SK-N-SH (cell line): Measurements from ENCODE around the gene MYH16. TPM values are rescaled to one million over a fixed set of nuclear protein-coding genes. Genes with fewer than 3 reads are reported as not detected.

ENCODE experiments used
- CTCF ChIA-PET: fragments of 300-600, 350-600 bp; formaldehyde crosslinking; extraction: SDS; loops from one replicate; lab custom pipeline; 2021; lab: Yijun Ruan, JAX
- POLR2A ChIA-PET: fragments of 350-600 bp; sonication (Branson Sonifier 250); formaldehyde crosslinking; extraction: SDS; loops from one replicate; lab custom pipeline; 2020; ENCODE audit warnings: antibody characterized with exemption, inconsistent platforms; lab: Yijun Ruan, JAX
- DNase-seq: peaks from one replicate; pipeline ENCODE4 v3.0.0; 2012
- H2AFZ ChIP-seq: fragments of 200-600 bp; sonication (generic); 2 replicates; pipeline ENCODE4 v1.8.1; 2016; ENCODE audit warnings: antibody characterized with exemption, mild to moderate bottlenecking, low read depth
- H3F3A ChIP-seq: fragments of 200-600 bp; sonication (generic); replicated peaks from 2 replicates; pipeline ENCODE3; 2016; ENCODE audit warnings: antibody characterized with exemption, mild to moderate bottlenecking; ENCODE audit not compliant: insufficient read depth
- H3K27ac ChIP-seq, 2 experiments: fragments of 200-500 bp in 1 of 2; fragments of 200-600 bp in 1 of 2; sonication (Bioruptor generic) in 1 of 2; sonication (generic), shearing (Covaris generic) in 1 of 2; 2 replicates each; pipeline versions ENCODE4 v1.5.1 to v1.6.1; 2014 to 2016; ENCODE audit warnings: low read depth in 2 of 2, inconsistent platforms in 1 of 2, low read length in 1 of 2, mild to moderate bottlenecking in 1 of 2, mixed read lengths in 1 of 2
- H3K27me3 ChIP-seq: fragments of 200-600 bp; sonication (generic), shearing (Covaris generic); 2 replicates; pipeline ENCODE4 v1.6.1; 2016; ENCODE audit warnings: mixed run types; ENCODE audit not compliant: insufficient read depth
- H3K36me3 ChIP-seq, 2 experiments: fragments of 200-500 bp in 1 of 2; fragments of 200-600 bp in 1 of 2; sonication (Bioruptor generic) in 1 of 2; sonication (generic) in 1 of 2; replicated peaks in 1 of 2; 2 replicates each; pipeline versions ENCODE3 to v1.5.1; 2014 to 2016; ENCODE audit warnings: low read length in 1 of 2, mild to moderate bottlenecking in 1 of 2; ENCODE audit not compliant: insufficient read depth in 2 of 2, control insufficient read depth in 1 of 2
- H3K4me1 ChIP-seq, 2 experiments: fragments of 200-500 bp in 1 of 2; fragments of 200-600 bp in 1 of 2; sonication (Bioruptor generic) in 1 of 2; sonication (generic), shearing (Covaris generic) in 1 of 2; 2 replicates each; pipeline versions ENCODE4 v1.5.1 to v1.6.1; 2014 to 2016; ENCODE audit warnings: low read depth in 1 of 2, low read length in 1 of 2, mixed run types in 1 of 2; ENCODE audit not compliant: insufficient read depth in 2 of 2, control insufficient read depth in 1 of 2
- H3K4me2 ChIP-seq: fragments of 200-600 bp; sonication (generic), shearing (Covaris generic); 2 replicates; pipeline ENCODE4 v1.6.1; 2017; ENCODE audit warnings: mixed run types
- H3K4me3 ChIP-seq, 2 experiments: fragments of 200-500 bp in 1 of 2; fragments of 200-600 bp in 1 of 2; sonication (Bioruptor generic) in 1 of 2; sonication (generic), shearing (Covaris generic) in 1 of 2; 2 replicates each; pipeline versions ENCODE4 v1.5.1 to v1.8.1; 2014 to 2016; ENCODE audit warnings: low read depth in 2 of 2, inconsistent platforms in 1 of 2, low read length in 1 of 2, mild to moderate bottlenecking in 1 of 2, mixed read lengths in 1 of 2, moderate library complexity in 1 of 2
- H3K79me2 ChIP-seq: fragments of 200-600 bp; sonication (generic); 2 replicates; pipeline ENCODE4 v1.8.1; 2017; ENCODE audit warnings: mild to moderate bottlenecking; ENCODE audit not compliant: insufficient read depth
- H3K9ac ChIP-seq: fragments of 200-600 bp; sonication (generic); 2 replicates; pipeline ENCODE4 v1.6.1; 2017; ENCODE audit warnings: mixed run types
- H3K9me2 ChIP-seq: fragments of 200-600 bp; sonication (generic); 2 replicates; pipeline ENCODE4 v1.6.1; 2017; ENCODE audit warnings: mixed run types
- H3K9me3 ChIP-seq: fragments of 200-600 bp; sonication (generic); 2 replicates; pipeline ENCODE4 v1.6.1; 2017; ENCODE audit warnings: mixed run types, mild to moderate bottlenecking, moderate library complexity
- H4K20me1 ChIP-seq: fragments of 200-600 bp; sonication (generic); 2 replicates; pipeline ENCODE4 v1.6.1; 2017; ENCODE audit warnings: mild to moderate bottlenecking, mixed run types; ENCODE audit not compliant: insufficient read depth
- CTCF ChIP-seq: fragments of 200-600 bp; sonication (generic); IDR thresholded peaks from 2 replicates; pipeline ENCODE4 v1.6.1; 2017; ENCODE audit warnings: antibody characterized with exemption, mild to moderate bottlenecking, moderate library complexity
- EP300 ChIP-seq, 2 experiments: IDR thresholded peaks; 2 replicates each; pipeline versions ENCODE4 v1.4.0 to v1.6.1; 2012; ENCODE audit warnings: borderline replicate concordance in 1 of 2, low read depth in 1 of 2, low read length in 1 of 2
- EZH2phosphoT487 ChIP-seq: fragments of 200-600 bp; sonication (generic); IDR thresholded peaks from 2 replicates; pipeline ENCODE4 v1.6.1; 2017; ENCODE audit warnings: low read depth, mixed run types, mild to moderate bottlenecking, antibody characterized with exemption, moderate library complexity, borderline replicate concordance
- FOSL2 ChIP-seq: IDR thresholded peaks from 2 replicates; pipeline ENCODE4 v1.4.0; 2012; ENCODE audit warnings: low read depth, mild to moderate bottlenecking, moderate library complexity, borderline replicate concordance
- FOXM1 ChIP-seq: IDR thresholded peaks from 2 replicates; pipeline ENCODE4 v1.4.0; 2012; ENCODE audit warnings: low read depth, mild to moderate bottlenecking
- GABPA ChIP-seq: IDR thresholded peaks from 2 replicates; pipeline ENCODE4 v1.4.0; 2012; ENCODE audit warnings: low read depth, mild to moderate bottlenecking
- GATA2 ChIP-seq: sonication (generic); formaldehyde crosslinking; IDR thresholded peaks from 2 replicates; pipeline ENCODE4 v1.5.0; 2020; ENCODE audit warnings: mild to moderate bottlenecking, missing genetic modification reagents
- MAX ChIP-seq: IDR thresholded peaks from 2 replicates; pipeline ENCODE4 v1.4.0; 2012; ENCODE audit warnings: low read depth
- MEF2A ChIP-seq: IDR thresholded peaks from 2 replicates; pipeline ENCODE4 v1.4.0; 2012; ENCODE audit warnings: low read depth, borderline replicate concordance
- RAD21 ChIP-seq: IDR thresholded peaks from 2 replicates; pipeline ENCODE4 v1.6.1; 2012; ENCODE audit warnings: mild to moderate bottlenecking, low read length
- REST ChIP-seq: IDR thresholded peaks from 2 replicates; pipeline ENCODE4 v1.6.1; 2012; ENCODE audit warnings: mild to moderate bottlenecking, low read depth, low read length, moderate library complexity
- RFX5 ChIP-seq: IDR thresholded peaks from 2 replicates; pipeline ENCODE4 v1.6.1; 2012; ENCODE audit warnings: mild to moderate bottlenecking, improper control_type of control experiment, low read length
- RXRA ChIP-seq: IDR thresholded peaks from 2 replicates; pipeline ENCODE4 v1.4.0; 2012; ENCODE audit warnings: low read depth, mild to moderate bottlenecking, borderline replicate concordance
- SIN3A ChIP-seq: IDR thresholded peaks from 2 replicates; pipeline ENCODE4 v1.6.1; 2012; ENCODE audit warnings: low read depth, mild to moderate bottlenecking, low read length, moderate library complexity, borderline replicate concordance
- SMC3 ChIP-seq: IDR thresholded peaks from 2 replicates; pipeline ENCODE4 v1.6.1; 2012; ENCODE audit warnings: low read depth, low read length, improper control_type of control experiment
- TCF12 ChIP-seq: IDR thresholded peaks from 2 replicates; pipeline ENCODE4 v1.4.0; 2012
- TEAD4 ChIP-seq: IDR thresholded peaks from 2 replicates; pipeline ENCODE4 v1.4.0; 2012; ENCODE audit warnings: mild to moderate bottlenecking, borderline replicate concordance; ENCODE audit not compliant: insufficient read depth
- USF2 ChIP-seq: fragments of 150-350 bp; IDR thresholded peaks from 2 replicates; pipeline ENCODE4 v1.6.1; 2017; ENCODE audit warnings: antibody characterized with exemption, low read length, low read depth, borderline replicate concordance
- YY1 ChIP-seq: IDR thresholded peaks from 2 replicates; pipeline ENCODE4 v1.4.0; 2012; ENCODE audit warnings: low read depth, mild to moderate bottlenecking
- WGBS: methylation state at CpG from one replicate; pipeline ENCODE4 v1.1.6; 2017; ENCODE audit warnings: low lambda C conversion rate; 5-methylcytosine and 5-hydroxymethylcytosine counted together
- polyA plus RNA-seq, 3 experiments: library from polyadenylated mRNA; depleted of rRNA; stranded (reverse); fragments of >200 nt; gene quantifications; 2 replicates each; pipeline ENCODE4 v1.2.3, GENCODE V29; 2012
- TF ChIP-seq, protein P1 (sequence below): IDR thresholded peaks from 2 replicates; pipeline ENCODE4 v1.4.0; 2012; ENCODE audit warnings: low read depth, borderline replicate concordance

The MYH16 gene
- polyA plus RNA-seq, 1 of the 3 experiments (the other 2 are of a cell fraction) = 0.41 TPM

- no peaks in the 10 kb centered on the region for H3K27me3 ChIP-seq
- TF ChIP-seq RAD21 (no peak), EP300 (IDR thresholded peaks at IDR 0.05; ENCODE audit: borderline replicate concordance in 1 of 2, low read depth in 1 of 2, low read length in 1 of 2) (no peak), GATA2 (CRISPR knock-in tag) (no peak), EZH2phosphoT487 (no peak), CTCF (no peak), SIN3A (no peak), TCF12 (no peak), GABPA (no peak), TEAD4 (no peak)
- TF ChIP-seq, protein P1, sequence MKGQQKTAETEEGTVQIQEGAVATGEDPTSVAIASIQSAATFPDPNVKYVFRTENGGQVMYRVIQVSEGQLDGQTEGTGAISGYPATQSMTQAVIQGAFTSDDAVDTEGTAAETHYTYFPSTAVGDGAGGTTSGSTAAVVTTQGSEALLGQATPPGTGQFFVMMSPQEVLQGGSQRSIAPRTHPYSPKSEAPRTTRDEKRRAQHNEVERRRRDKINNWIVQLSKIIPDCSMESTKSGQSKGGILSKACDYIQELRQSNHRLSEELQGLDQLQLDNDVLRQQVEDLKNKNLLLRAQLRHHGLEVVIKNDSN = no peak
- no peaks in the 10 kb centered on the region for H3K36me3 ChIP-seq
- H3K9ac ChIP-seq = no peak overlapping the region
- CTCF ChIA-PET = interaction anchor here (0.8 kb wide), 1 partner anchor 73 kb away, joined by 3 read pairs; no protein-coding TSS in a partner anchor
- H4K20me1 ChIP-seq = no peaks in the 10 kb centered on the region
- no peak overlapping the region for H3K4me3 ChIP-seq
- POLR2A ChIA-PET = no interaction called here
- no peaks in the 10 kb centered on the region for H3F3A ChIP-seq
- no peak for DNase-seq
- no peak overlapping the region for H2AFZ ChIP-seq
- no peak overlapping the region for H3K4me2 ChIP-seq
- H3K9me2 ChIP-seq = no peaks in the 10 kb centered on the region
- 59% methylated on average over 2 of the region's 2 CpGs for WGBS
- no peaks in the 10 kb centered on the region for H3K79me2 ChIP-seq
- H3K27ac ChIP-seq = no peak overlapping the region
- H3K9me3 ChIP-seq = no peaks in the 10 kb centered on the region
- H3K4me1 ChIP-seq = no peaks in the 10 kb centered on the region
Measured at GRCh38 chr7:99258501-99258900, 14.1 kb upstream of the MYH16 start.

- H4K20me1 ChIP-seq = no peaks in the 10 kb centered on the region
- no peak for DNase-seq
- no peaks in the 10 kb centered on the region for H3K4me1 ChIP-seq
- H3K9me2 ChIP-seq = no peaks in the 10 kb centered on the region
- 67% methylated on average over 1 of the region's 1 CpG for WGBS
- no peaks in the 10 kb centered on the region for H3K9me3 ChIP-seq
- ChIA-PET CTCF (no interaction called here), POLR2A (no interaction called here)
- no peaks in the 10 kb centered on the region for H3K27me3 ChIP-seq
- no peak overlapping the region for H3K27ac ChIP-seq
- no peak overlapping the region for H2AFZ ChIP-seq
- no peaks in the 10 kb centered on the region for H3K36me3 ChIP-seq
- no peak overlapping the region for H3K9ac ChIP-seq
- H3K4me3 ChIP-seq = no peak overlapping the region
- no peak overlapping the region for H3K4me2 ChIP-seq
- no peaks in the 10 kb centered on the region for H3F3A ChIP-seq
- H3K79me2 ChIP-seq = no peaks in the 10 kb centered on the region
- no peak for TF ChIP-seq USF2
- TF ChIP-seq FOXM1 = no peak
- no peak for TF ChIP-seq FOSL2
- no peak for TF ChIP-seq RFX5
- TF ChIP-seq MAX = no peak
- no peak for TF ChIP-seq REST
- no peak for TF ChIP-seq MEF2A
- TF ChIP-seq GATA2 (CRISPR knock-in tag) = no peak
- no peak for TF ChIP-seq RXRA
- TF ChIP-seq YY1 = no peak
- TF ChIP-seq SMC3 = no peak
Measured at GRCh38 chr7:99260395-99260794, 12.2 kb upstream of the MYH16 start.
